HUES64 (cell line): Measurements from ENCODE around the gene FAM131C. TPM values are rescaled to one million over a fixed set of nuclear protein-coding genes. Genes with fewer than 3 reads are reported as not detected.
A peak's percentile ranks its signal among the peaks of the same experiment; 100 is the strongest.

Experiments
- H3K27ac ChIP-seq: 2 replicates; pipeline ENCODE4 v1.7.0; 2013; ENCODE audit warnings: low read depth, low read length, inconsistent platforms
- H3K27me3 ChIP-seq: 2 replicates; pipeline ENCODE4 v1.6.1; 2013; ENCODE audit warnings: mild to moderate bottlenecking, low read length; ENCODE audit not compliant: insufficient read depth
- H3K36me3 ChIP-seq: 2 replicates; pipeline ENCODE4 v1.6.1; 2013; ENCODE audit warnings: mild to moderate bottlenecking, low read length; ENCODE audit not compliant: insufficient read depth
- H3K4me1 ChIP-seq: 2 replicates; pipeline ENCODE4 v1.6.1; 2013; ENCODE audit warnings: mild to moderate bottlenecking, low read length, moderate library complexity; ENCODE audit not compliant: insufficient read depth
- H3K4me3 ChIP-seq: 2 replicates; pipeline ENCODE4 v1.5.1; 2013; ENCODE audit warnings: mild to moderate bottlenecking, low read length, moderate library complexity
- H3K9ac ChIP-seq: 2 replicates; pipeline ENCODE4 v1.6.1; 2013; ENCODE audit warnings: mild to moderate bottlenecking, low read depth, low read length
- H3K9me3 ChIP-seq: 2 replicates; pipeline ENCODE4 v1.6.1; 2013; ENCODE audit warnings: low read depth, low read length; ENCODE audit not compliant: insufficient read depth
- WGBS: fragments of 150-250, 120-280 bp; methylation state at CpG from one replicate; pipeline ENCODE4 v1.1.7; 2013; ENCODE audit warnings: missing lambda C conversion rate; 5-methylcytosine and 5-hydroxymethylcytosine counted together
- polyA plus RNA-seq, 2 experiments: library from polyadenylated mRNA; stranded (reverse); fragments of 50-300 nt; gene quantifications; one replicate each; pipeline ENCODE4 v1.2.3, GENCODE V29; 2013

FAM131C gene, protein sequence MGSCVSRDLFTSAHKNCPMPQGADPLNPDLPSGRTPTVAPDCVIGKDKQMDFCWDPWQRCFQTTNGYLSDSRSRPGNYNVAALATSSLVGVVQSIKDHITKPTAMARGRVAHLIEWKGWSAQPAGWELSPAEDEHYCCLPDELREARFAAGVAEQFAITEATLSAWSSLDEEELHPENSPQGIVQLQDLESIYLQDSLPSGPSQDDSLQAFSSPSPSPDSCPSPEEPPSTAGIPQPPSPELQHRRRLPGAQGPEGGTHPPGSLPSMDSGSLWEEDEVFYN
- polyA plus RNA-seq (2013, experiment 1 of 2) = 0.65 TPM
- 1.1 TPM for polyA plus RNA-seq (2013, experiment 2 of 2)

- 0 out of 2 replicates have a peak, but pooled peaks cover 6% of the 10 kb centered on the region for H3K4me1 ChIP-seq
- no peak within 1 kb of the TSS for H3K27ac ChIP-seq
- no peak within 1 kb of the TSS for H3K9ac ChIP-seq
- peaks cover 47% of the 10 kb centered on the region for H3K27me3 ChIP-seq
- H3K4me3 ChIP-seq = peak within 1 kb of the TSS; percentile 64
- under 1% methylated on average over 52 of the region's 54 CpGs for WGBS
- H3K9me3 ChIP-seq = no peaks in the 10 kb centered on the region
- H3K36me3 ChIP-seq = no peaks in the 10 kb centered on the region
Observed at GRCh38 chr1:16073490-16074119, at the start of gene FAM131C. Gene FAM131C (minus strand): TSS chr1:16073651. CDS start chr1:16073442, 209 bp downstream.

DNA sequence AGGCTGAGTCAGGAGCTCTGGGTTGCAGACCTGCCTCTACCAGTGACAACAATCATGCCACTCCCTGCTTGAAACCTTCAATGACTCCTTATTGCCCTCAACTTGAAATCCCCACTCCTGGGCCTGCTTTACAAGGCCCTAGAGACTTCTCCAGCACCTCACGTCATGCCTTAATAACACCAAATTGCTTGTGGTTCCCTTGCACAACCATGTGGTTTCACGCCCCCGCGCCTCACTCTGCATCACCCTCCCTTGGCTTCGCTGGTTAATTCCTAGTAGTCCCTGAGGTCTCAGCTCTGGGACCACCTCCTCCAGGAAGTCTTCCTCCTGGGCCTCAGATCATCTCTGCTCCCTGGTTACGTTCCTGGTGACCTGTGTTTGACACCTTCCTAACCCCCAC lies 49.5 kb upstream of the FAM131C start:
- H3K36me3 ChIP-seq = peaks cover 40% of the 10 kb centered on the region
- 86% methylated on average over 6 of the region's 6 CpGs for WGBS

GRCh38 chr1:16122350-16122881 lies 49.0 kb upstream of the FAM131C start:
- Histone ChIP-seq H3K27me3 (no peaks in the 10 kb centered on the region), H3K9ac (no peak overlapping the region), H3K4me1 (peaks cover 21% of the 10 kb centered on the region), H3K27ac (peak overlapping the region; percentile 9; the same call in 1 of the 2 replicates), H3K36me3 (peaks cover 36% of the 10 kb centered on the region), H3K4me3 (no peak overlapping the region), H3K9me3 (no peaks in the 10 kb centered on the region)
- WGBS = 80% methylated on average over 4 of the region's 4 CpGs

More for the DNA sequence above, 49.5 kb upstream of the FAM131C start:
- Histone ChIP-seq H3K27me3 (no peaks in the 10 kb centered on the region), H3K27ac (no peak overlapping the region), H3K9me3 (no peaks in the 10 kb centered on the region), H3K4me3 (no peak overlapping the region), H3K4me1 (peaks cover 17% of the 10 kb centered on the region), H3K9ac (no peak overlapping the region)

- no peaks in the 10 kb centered on the region for H3K27me3 ChIP-seq
- no peak overlapping the region for H3K27ac ChIP-seq
- H3K4me3 ChIP-seq = no peak overlapping the region
- peaks cover 22% of the 10 kb centered on the region for H3K36me3 ChIP-seq
- 93% methylated on average over 3 of the region's 4 CpGs for WGBS
- no peak overlapping the region for H3K9ac ChIP-seq
- H3K9me3 ChIP-seq = no peaks in the 10 kb centered on the region
- H3K4me1 ChIP-seq = peaks cover 31% of the 10 kb centered on the region
Observed at GRCh38 chr1:16120940-16121410, 47.5 kb upstream of the FAM131C start.

- Histone ChIP-seq H3K9me3 (no peaks in the 10 kb centered on the region), H3K9ac (no peak overlapping the region), H3K4me3 (no peak overlapping the region), H3K27ac (no peak overlapping the region), H3K27me3 (no peaks in the 10 kb centered on the region), H3K4me1 (peaks cover 33% of the 10 kb centered on the region), H3K36me3 (peaks cover 17% of the 10 kb centered on the region)
- 75% methylated on average over 1 of the region's 1 CpG for WGBS
Observed at GRCh38 chr1:16120407-16120806, 47.0 kb upstream of the FAM131C start.

GRCh38 chr1:16119926-16120325 lies 46.5 kb upstream of the FAM131C start:
- Histone ChIP-seq H3K9me3 (no peaks in the 10 kb centered on the region), H3K27me3 (no peaks in the 10 kb centered on the region), H3K36me3 (peaks cover 14% of the 10 kb centered on the region), H3K4me3 (no peak overlapping the region), H3K27ac (no peak overlapping the region), H3K4me1 (peaks cover 37% of the 10 kb centered on the region), H3K9ac (no peak overlapping the region)
- WGBS = 88% methylated on average over 10 of the region's 10 CpGs

DNA sequence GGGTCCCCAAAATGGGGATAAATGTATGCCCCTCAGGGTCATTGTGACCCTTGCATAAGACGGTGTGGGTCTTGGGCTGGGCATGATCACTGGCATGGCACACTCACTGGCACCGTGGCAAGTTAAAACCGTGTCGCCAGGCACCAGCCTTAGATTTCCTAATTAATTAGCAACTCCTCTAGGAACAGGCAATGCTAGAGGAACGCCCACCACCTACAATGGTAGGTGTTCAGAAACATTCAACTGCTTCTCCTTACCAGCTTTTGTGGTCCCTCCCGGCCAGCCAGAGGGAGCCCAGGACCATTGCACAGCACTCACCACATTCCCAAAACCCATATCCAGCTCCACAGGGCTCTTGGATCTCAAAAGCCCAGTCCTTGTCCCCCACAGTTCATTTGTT lies 46.1 kb upstream of the FAM131C start:
- WGBS = 92% methylated on average over 6 of the region's 6 CpGs
- H3K4me1 ChIP-seq = peaks cover 37% of the 10 kb centered on the region
- no peaks in the 10 kb centered on the region for H3K9me3 ChIP-seq
- peaks cover 10% of the 10 kb centered on the region for H3K36me3 ChIP-seq
- no peak overlapping the region for H3K4me3 ChIP-seq
- H3K9ac ChIP-seq = no peak overlapping the region
- no peaks in the 10 kb centered on the region for H3K27me3 ChIP-seq
- no peak overlapping the region for H3K27ac ChIP-seq

DNA sequence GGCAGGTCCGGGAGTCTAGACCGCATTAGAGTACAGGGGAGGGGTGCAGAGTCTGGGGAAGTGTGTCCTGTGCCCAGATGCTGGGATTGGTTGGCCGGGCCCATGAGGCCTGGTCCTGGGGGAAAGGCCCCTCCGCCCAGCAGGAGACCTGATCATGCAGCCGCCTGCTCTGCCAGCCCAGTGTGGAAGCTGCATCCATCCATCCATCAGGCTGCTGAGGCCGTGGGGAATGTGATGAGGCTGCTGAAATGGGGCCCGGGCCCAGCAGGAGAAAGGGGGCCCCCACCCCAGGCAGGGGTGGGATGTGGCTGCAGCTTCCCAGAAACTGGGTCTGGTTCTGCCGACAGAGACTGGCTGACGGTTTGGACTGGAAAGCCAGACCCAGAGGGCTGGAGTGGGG lies 45.3 kb upstream of the FAM131C start:
- no peaks in the 10 kb centered on the region for H3K9me3 ChIP-seq
- WGBS = 78% methylated on average over 9 of the region's 9 CpGs
- no peaks in the 10 kb centered on the region for H3K27me3 ChIP-seq
- no peak overlapping the region for H3K9ac ChIP-seq
- H3K4me3 ChIP-seq = no peak overlapping the region
- H3K4me1 ChIP-seq = peaks cover 37% of the 10 kb centered on the region
- H3K27ac ChIP-seq = no peak overlapping the region
- H3K36me3 ChIP-seq = peaks cover 2% of the 10 kb centered on the region; the same call in 1 of the 2 replicates

DNA sequence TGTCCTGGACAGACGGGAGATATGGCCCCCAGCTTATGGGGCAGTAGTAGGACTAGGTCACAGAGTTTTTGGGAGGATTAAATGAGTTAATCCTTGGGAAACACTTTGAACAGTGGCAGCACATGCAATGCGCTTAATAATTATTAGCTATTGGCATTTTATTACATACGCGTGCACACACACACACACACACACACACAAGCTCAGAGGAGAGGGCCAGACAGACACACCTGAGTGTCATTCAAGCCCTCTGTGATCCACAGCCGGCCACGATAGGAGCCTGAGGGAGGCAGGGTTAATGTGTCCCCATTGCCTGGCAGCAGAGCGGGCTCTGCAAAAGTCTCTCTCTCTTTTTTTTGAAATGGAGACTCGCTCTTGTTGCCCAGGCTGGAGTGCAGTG lies 44.5 kb upstream of the FAM131C start:
- H3K27me3 ChIP-seq = no peaks in the 10 kb centered on the region
- no peak overlapping the region for H3K27ac ChIP-seq

GRCh38 chr1:16117369-16117768 lies 43.9 kb upstream of the FAM131C start:
- no peaks in the 10 kb centered on the region for H3K9me3 ChIP-seq
- H3K4me3 ChIP-seq = no peak overlapping the region
- H3K9ac ChIP-seq = no peak overlapping the region
- H3K27me3 ChIP-seq = no peaks in the 10 kb centered on the region
- H3K36me3 ChIP-seq = no peaks in the 10 kb centered on the region
- no peak overlapping the region for H3K27ac ChIP-seq
- WGBS = 83% methylated on average over 6 of the region's 6 CpGs
- H3K4me1 ChIP-seq = peaks cover 37% of the 10 kb centered on the region

More for the DNA sequence above, 44.5 kb upstream of the FAM131C start:
- H3K36me3 ChIP-seq = no peaks in the 10 kb centered on the region
- WGBS = 91% methylated on average over 8 of the region's 8 CpGs
- H3K4me1 ChIP-seq = peaks cover 37% of the 10 kb centered on the region
- no peak overlapping the region for H3K9ac ChIP-seq
- no peak overlapping the region for H3K4me3 ChIP-seq
- no peaks in the 10 kb centered on the region for H3K9me3 ChIP-seq

- Histone ChIP-seq H3K9ac (peak overlapping the region; percentile 53; the same call in 1 of the 2 replicates), H3K4me3 (no peak overlapping the region), H3K4me1 (peaks cover 34% of the 10 kb centered on the region), H3K27me3 (no peaks in the 10 kb centered on the region), H3K27ac (peak overlapping the region; percentile 94), H3K36me3 (no peaks in the 10 kb centered on the region), H3K9me3 (no peaks in the 10 kb centered on the region)
- 32% methylated on average over 8 of the region's 8 CpGs for WGBS
Observed at GRCh38 chr1:16116625-16117024, 43.2 kb upstream of the FAM131C start.
